Posterior vena cava (tissue), 2 donors: Measurements from ENCODE around the gene PRSS8. TPM values are rescaled to one million over a fixed set of nuclear protein-coding genes. Genes with fewer than 3 reads are reported as not detected.
A peak's percentile ranks its signal among the peaks of the same experiment; 100 is the strongest.
"Not testable (repeated sequence)": the region's sequence is repeated elsewhere in the genome, so short reads cannot be mapped to it uniquely, and the experiment has no call there.

Experiments
- DNase-seq: peaks from one replicate; pipeline ENCODE4 v3.0.0-alpha.2; 2020; ENCODE audit warnings: low spot score
- intact Hi-C, 2 donors: fragments of 100-400 bp; cut with DNase I; formaldehyde crosslinking; loops; one replicate each; pipeline versions ENCODE4 v1.14.1 to v1.14.2; 2022 to 2023
- total RNA-seq, 2 donors: library from RNA; stranded (reverse); fragmentation: NEBNext Ultra II Directional; extraction: Animal tissue kit (Norgen Biotek cat#: 25700); gene quantifications; one replicate each; pipeline ENCODE4 v1.2.1, GENCODE V29; 2021
- donor health status: DM: yes; HTN: yes; CAD: no.
- donor health status: DM: yes; HTN: yes; CAD: no.

Gene PRSS8
- total RNA-seq, 2 donors from 2014 or later: 0.23 TPM; not detected in 1

DNA sequence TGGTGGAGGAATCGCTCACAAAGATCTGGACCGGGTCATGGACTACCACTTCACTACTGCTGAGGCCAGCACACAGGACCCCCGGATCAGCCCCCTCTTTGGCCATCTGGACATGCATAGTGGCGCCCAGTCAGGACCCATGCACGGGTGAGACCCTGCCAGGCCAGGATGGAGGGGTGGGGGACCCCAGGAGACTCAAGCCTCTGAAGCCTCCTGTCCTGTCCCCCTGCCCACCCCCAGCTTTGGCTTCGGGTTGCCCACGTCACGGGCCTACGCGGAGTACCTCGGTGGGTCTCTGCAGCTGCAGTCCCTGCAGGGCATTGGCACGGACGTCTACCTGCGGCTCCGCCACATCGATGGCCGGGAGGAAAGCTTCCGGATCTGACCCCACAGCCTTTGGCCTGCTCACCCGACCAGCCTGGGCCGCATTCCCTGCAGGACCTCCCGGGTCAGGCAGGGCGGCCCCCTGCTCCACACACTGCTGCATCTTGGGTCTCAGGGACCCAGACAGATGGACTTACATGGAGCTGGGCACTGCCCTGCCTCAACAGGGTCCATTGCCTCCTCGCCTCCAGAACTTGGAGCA, 23.6 kb downstream of the PRSS8 start:
- DNase-seq: no peak
- intact Hi-C loops: no loop called here

DNA sequence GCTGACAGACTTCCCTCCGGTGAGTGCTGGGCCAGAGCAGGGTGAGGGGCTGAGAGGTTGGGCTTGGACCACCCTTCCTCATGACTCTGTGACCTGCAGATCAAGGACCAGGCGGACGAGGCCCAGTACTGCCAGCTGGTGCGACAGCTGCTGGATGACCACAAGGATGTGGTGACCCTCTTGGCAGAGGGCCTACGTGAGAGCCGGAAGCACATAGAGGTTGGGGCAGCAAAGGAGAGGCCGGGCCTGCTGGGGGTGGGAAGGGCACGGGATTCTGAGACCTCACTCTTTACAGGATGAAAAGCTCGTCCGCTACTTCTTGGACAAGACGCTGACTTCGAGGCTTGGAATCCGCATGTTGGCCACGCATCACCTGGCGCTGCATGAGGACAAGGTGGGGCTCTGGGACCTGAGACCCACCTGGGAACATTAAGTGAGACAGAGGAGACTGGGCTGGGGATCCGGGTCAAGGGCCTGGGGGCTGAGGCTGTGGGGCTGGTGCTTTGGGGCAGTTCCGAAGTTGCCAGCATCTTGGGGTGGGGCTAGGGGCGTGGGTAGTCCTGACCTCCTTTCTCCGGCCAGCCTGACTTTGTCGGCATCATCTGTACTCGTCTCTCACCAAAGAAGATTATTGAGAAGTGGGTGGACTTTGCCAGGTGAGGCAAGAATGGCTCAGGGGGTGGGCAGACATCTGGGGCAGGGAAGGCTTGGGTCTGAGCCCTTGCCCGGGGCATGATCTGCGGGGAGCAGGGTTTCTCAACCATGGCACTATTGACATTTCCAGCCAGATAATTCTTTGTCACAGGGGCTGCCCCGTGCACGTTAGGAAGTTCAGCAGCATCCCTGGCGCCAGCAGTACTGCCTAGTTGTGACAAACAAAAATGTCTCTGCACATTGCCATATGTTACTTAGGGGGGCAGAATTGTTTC, 25.2 kb downstream of the PRSS8 start:
- no peak for DNase-seq
- intact Hi-C loops: no loop called here

DNA sequence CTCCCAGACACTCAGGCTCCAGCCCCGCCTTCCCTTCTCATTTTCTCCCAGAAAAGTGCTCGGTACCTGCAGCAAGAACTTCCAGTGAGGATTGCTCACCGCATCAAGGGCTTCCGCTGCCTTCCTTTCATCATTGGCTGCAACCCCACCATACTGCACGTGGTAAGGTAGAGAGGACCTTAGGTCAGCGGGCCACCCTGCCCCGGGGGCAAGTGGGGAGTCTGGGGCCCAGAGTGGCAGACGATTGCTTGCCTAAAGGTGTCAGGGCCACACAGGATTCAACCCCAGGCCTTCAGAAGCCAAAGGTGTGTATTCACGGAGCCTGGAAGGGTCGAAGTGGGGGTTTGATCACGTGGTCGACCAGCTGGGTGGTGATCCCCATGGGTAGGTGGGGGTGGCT, 25.9 kb downstream of the PRSS8 start:
- no peak for DNase-seq
- intact Hi-C loops: no loop called here

DNA sequence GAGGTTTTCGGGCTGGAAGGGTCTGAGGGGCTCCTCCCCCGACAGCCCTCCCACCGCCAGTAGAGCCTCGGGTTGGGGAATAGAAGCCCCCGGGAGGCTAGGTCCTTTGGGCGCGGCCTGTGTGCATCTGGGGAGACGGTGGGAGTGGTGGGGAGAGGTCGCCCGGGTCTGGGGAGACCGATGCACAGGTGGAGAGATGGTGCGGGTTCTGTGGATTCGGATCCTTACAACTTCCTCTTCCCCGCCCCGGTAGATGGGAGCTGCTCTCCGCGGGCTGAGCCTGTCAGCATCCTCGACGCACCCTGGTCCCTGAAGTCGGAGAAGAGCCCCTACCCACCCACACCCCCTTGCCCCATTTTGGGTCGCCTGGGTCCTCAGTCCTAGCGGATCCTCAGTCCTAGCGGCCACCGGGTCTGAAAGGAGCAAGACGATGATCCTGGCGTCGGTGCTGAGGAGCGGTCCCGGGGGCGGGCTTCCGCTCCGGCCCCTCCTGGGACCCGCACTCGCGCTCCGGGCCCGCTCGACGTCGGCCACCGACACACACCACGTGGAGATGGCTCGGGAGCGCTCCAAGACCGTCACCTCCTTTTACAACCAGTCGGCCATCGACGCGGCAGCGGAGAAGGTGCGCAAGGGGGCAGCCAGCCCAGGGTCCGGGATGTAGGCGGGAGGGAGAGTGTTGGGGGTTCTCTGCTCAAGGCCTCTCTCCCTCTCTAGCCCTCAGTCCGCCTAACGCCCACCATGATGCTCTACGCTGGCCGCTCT, 26.6 kb downstream of the PRSS8 start:
- intact Hi-C loops: no loop called here
- DNase-seq: no peak

DNA sequence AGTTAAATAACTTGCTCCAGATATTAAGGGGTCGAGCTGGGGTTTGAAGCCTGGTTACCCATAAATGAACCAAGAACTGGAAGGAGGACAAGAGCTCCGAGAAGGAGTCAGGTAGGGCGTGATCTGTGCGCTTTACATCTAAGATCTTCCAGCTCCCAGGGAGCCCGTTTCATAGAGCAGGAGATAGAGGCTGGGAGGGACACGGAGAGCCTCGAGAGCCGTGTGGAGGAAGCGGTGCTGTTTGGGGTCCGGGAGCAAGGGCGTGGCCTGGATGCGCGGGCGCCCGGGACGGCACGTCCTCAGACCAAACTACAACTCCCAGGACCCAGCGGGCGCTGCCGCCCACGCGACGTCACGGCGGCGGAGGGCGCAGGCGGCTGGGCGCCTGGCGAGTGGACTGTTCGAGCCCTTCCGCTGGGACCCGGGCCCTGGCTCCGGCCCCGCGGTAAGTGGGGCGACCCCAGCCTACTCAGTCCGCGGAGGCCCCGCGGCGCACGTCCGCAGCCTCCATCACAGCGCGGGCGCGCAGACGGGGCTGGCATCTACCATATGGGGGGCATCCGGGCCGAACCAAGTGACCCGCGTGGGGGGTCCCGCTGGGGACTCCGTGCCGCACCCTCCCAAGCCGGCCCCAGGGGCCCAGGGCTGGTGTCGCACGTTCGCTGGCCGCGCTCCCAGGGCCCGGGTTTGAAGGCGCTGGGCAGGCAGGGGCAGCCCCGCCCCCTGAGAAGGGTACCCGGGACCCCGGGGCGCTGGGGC, 27.3 kb downstream of the PRSS8 start, which contains the start of gene BCKDK:
BCKDK (plus strand) TSS at position 352 of the 759 bp plus-strand sequence. CDS start 838 bp downstream, outside the sequence.
- peak; percentile 94 for DNase-seq
- intact Hi-C loops: no loop called here

DNA sequence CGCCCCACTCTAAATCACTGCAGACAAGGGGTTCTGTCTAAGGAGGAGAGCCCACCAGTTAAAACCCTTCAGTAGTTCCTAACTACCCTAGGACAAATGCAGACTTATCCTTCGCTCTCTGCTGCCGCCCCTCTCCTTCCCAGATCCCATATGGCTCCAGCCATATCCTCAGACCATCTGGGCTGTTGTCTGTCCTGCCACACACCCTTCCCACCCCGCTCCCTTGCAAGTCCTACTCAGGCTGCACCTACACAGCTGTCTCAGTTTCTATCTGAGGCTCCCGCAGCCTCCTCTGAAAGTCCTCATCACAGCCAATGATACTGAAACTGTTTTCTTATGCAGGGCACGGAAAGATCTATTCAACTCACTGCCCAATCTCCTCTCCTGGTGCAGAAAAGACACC, 28.1 kb downstream of the PRSS8 start:
- intact Hi-C loops: no loop called here
- DNase-seq: no peak

DNA sequence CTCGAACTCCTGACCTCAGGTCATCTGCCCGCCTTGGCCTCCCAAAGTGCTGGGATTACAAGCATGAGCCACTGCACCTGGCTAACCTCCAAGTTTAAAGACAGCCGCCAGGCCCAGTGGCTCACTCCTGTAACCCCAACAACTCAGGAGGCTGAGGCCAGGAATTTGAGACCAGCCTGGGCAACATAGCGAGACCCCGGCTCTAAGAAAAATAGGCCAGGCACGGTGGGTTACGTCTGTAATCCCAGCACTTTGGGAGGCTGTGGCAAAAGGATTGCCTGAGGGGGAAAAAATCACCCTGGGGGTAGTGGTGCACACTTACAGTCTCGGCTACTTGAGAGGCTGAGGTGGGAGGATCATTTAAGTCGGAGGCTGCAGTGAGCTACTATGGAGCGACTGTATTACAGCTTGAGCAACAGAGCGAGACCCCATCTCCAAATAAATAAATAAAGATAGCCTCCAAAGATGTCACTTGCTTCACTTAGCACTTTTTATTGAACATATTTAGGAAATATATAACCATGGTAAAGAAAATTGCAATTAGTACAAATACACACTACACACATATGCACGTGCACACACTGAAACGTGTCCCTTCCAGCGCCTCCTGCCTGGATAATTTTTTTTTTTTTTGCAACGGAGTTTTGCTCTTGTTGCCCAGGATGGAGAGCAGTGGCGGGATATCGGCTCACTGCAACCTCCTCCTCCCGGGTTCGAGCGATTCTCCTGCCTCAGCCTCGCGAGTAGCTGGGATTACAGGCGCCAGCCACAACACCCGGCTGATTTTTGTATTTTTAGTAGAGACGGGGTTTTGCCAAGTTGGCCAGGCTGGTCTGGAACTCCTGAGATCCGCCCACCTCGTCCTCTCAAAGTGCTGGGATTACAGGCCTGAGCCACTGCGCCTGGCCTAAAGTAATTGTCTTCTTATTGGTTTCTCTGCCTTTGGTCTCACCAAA, 28.7 kb downstream of the PRSS8 start:
- DNase-seq: no peak
- intact Hi-C loops: no loop called here

DNA sequence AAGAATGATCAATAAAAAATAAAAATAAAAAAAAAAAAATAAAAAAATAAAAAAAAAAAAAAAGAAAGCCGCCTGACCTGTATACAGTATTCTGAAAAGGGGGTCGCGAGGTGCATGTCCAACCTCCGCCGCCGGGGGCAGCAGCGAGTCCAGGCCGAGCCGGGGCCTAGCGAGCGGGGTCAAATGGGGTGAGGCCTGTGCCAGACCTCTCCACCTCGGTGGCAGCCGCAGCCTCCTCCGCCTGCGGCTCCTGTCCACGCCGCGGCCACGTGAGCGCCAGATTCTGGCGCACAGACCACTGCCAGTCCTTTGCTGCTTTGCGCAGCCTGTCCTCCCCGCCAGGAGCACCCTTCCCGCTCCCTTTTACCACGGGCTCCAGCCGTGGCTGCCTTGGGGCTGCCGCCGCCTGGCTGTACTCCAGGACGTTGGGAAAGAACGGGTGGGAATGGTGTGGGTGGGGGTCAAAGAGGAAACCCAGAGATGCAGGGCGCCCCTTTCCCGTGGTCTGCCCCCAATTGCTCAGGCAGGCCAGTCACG, 29.8 kb downstream of the PRSS8 start:
- DNase-seq: peak; percentile 95
- intact Hi-C loops: no loop called here

DNA sequence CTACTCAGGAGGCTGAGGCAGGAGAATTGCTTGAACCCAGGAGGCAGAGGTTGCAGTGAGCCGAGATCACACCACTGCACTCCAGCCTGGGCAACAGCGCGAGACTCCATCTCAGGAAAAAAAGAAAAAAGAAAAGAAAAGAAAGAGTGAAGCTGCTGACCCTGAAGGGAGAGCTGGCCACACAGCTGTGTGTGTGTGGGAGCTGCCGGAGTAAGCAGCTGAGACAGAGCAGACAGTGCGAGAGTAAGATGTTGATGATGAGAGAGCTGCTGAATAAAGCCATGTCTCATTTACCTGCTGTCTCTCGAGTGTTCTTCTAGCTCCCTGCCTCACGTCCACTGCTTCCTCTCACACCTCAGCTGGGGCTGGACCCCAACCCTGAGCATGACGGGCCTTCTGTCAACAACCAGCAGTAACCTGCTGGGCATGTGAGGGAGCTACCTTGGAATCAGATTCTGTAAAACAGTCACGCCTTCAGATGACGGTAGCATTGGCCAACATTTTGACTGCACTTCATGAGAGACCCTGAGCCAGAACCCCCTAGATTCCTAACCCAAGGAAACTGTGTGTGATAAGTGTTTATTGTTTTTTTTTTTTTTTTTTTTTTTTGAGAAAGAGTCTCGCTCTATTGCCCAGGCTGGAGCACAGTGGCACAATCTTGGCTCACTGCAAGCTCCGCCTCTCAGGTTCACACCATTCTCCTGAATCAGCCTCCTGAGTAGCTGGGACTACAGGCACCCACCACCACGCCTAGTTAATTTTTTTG, 34.5 kb downstream of the PRSS8 start:
- DNase-seq, intact Hi-C loops: not testable (repeated sequence)

DNA sequence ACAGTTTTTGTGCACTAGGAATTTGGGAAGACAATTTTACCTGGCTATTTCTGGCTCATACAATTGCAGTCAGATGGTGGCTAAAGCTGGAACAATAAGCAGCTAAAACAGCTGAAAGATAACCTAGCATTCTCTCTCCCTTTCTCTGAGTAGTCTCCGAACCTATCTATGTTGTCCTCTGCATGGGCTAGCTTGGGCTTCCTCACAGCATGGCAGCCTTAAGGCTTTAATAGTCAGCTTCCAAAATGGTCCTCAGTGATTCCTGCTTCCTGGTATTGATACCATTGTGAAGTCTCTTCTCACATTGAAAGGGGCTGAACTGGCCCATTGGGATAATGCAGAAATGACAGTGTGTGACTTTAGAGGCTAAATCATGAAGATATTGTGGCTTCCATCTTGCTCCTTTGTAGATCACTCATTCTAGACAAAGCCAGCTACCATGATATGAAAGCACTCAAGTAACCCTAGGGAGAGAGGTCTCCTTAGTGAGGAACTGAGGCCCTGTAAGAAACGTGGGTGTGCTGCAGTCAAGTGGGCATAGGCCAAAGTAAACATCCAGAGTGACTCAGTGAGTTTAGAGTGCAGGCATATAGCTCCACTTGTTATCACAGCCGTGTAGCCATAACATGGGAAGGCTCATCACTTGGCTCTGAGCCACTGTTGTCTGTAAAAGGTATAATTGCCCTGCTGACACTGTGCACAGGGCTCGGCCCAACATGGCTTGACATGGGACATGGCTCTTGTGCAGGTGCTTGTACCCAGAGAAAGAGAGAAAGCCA, 35.5 kb downstream of the PRSS8 start:
- no peak for DNase-seq
- intact Hi-C loops: loop anchor here in 1 of 2 donors (10.0 kb wide), 1 partner anchor 115 kb away; the partner anchor contains the start of gene HSD3B7

DNA sequence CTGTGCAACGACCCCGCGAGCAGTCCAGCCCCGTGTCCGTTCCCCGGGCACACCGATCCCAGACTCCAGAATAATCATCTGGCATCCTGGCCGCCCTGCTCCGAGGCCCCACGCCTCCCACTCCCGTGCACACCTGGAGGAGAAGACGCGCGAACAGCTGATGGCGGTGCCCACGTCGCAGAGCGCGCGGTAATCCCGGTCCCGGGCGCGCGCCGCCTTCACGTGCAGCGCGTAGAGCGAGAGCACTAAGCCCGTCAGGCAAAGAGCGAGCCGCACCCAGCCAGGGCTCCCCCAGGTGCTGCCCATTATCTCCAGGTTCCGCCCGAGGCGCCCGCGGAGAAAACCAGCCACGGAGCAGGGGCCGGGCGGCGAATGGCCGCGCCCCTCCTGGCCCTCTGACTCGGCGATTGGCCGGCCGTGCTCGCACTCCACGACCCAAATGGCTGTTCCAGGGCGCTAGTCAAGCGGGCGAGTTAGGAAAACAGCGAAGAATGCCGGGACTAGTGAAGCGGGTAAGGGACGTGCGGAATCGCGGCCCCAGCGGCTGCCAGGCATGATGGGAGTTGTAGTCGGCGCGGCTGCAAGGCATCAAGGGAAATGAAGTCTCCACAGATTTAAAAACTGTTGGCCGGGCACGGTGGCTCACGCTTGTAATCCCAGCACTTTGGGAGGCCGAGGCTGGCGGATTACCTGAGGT, 41.0 kb downstream of the PRSS8 start, which contains the start of gene VKORC1:
VKORC1 (minus strand) TSS at position 374 of the 697 bp plus-strand sequence; CDS start at position 306, 68 bp downstream.
- DNase-seq: peak; percentile 99
- intact Hi-C loops: loop anchor here in 1 of 2 donors (10.0 kb wide), 1 partner anchor 110 kb away; the partner anchor contains the start of gene HSD3B7

DNA sequence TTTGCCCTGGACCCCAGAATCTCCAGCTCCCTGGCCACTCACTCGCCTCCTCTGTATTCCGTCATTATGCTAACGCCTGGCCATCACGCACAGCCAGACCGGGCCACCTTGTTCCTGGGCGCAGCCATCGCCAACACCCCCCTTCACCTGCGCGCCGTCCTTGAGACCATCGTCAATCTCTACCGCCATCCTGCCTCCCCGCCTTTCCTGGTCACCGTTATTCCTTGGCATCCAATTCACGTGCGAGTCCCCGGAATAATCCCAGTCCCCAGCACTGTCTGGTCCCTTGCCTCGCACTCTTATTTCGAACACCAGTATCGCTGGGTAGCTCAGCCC, 41.5 kb downstream of the PRSS8 start:
- DNase-seq: no peak
- intact Hi-C loops: loop anchor here in 1 of 2 donors (10.0 kb wide), 1 partner anchor 109 kb away; the partner anchor contains the start of gene HSD3B7

DNA sequence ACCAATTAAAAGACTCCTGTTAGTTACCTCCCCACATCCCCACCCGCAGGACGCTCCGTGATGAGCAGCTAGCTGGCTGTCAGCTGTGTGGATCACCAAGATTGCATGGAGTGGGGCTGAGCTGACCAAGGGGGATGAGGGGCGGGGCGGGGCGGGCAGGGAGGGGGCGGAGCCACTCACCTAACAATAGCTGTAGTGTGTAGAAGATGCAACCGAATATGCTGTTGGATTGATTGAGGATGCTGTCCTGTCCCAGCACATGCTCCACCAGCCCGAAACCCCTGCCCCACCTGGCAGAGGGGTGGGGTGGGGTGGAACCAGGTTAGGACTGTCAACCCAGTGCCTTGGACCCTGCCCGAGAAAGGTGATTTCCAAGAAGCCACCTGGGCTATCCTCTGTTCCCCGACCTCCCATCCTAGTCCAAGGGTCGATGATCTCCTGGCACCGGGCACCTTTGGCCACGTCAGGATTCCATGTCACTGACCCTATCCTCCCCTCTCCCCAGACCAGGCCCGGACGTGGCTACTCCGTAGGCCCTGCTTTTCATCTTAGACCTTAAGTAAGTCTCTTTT, 42.3 kb downstream of the PRSS8 start:
- peak; percentile 72 for DNase-seq
- intact Hi-C loops: loop anchor here in 1 of 2 donors (10.0 kb wide), 1 partner anchor 108 kb away; the partner anchor contains the start of gene HSD3B7

DNA sequence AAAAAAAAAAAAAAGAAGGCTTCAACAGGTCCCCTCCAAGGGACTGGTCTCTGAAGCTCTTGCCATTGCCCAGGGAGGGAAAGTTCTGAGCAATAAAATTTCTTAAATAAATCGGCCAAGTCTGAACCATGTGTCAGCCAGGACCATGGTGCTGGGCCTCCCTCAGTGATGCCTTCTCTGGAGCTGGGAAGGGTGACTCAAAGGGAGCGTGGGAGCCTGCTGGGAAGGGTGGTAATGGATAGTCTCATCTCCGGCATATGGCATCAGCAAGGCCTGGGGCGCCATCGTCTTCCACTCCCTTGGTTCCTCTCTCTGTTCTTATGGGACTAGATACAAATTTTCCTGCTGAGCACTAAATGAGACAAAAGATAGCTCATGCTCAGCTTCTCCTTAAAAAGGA, 43.2 kb downstream of the PRSS8 start:
- intact Hi-C loops: loop anchor here in 1 of 2 donors (10.0 kb wide), 1 partner anchor 108 kb away; the partner anchor contains the start of gene HSD3B7
- DNase-seq: peak; percentile 76

DNA sequence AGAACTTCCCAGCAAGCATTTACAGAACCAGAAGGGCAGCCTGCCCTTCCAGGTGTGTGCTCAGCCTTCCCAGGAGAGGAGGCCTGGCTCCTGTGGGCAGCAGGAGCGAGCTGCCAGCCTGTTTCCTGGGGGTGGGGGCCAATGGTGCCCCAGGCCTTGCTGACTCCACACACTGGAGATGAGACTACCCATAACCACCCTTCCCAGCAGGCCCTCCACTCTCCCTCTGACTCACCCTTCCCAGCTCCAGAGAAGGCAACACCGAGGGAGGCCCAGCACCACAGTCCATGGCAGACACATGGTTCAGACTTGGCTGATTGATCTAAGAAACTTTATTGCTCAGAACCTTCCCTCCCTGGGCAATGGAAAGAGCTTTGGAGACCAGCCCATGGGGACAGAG, 45.0 kb downstream of the PRSS8 start:
- intact Hi-C loops: loop anchor here in 1 of 2 donors (10.0 kb wide), 1 partner anchor 106 kb away; the partner anchor contains the start of gene HSD3B7
- peak; percentile 50 for DNase-seq
